Measurements from ENCODE around the gene STK40. TPM values are rescaled to one million over a fixed set of nuclear protein-coding genes. Genes with fewer than 3 reads are reported as not detected.

The STK40 gene
- total RNA-seq, 1 experiment from 2014 or later: 26.2 TPM

DNA sequence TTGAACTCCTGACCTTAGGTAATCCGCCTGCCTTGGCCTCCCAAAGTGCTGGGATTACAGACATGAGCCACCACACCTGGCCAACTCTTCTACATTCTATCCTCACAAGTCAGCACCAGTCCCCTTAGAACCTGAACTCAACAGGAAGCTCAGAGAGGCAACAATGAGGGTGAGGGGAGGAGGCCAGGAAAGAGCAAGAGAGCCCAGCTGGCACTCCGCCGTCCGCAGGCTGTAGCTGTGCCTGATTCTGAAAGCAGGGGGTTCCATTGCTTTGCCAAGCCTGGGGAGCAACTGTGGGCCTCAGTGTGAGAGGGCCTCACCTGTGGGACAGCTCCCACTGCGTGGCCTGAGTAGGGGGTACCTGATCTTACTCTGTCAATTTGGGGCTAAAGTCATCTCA is 18.7 kb downstream of the STK40 start:
- no peak overlapping the region for H4K5ac ChIP-seq (ENCODE audit: insufficient read length, low read depth, low read length)
- peaks cover 1% of the 10 kb centered on the region; the same call in 1 of the 2 replicates for H3K79me2 ChIP-seq (ENCODE audit: insufficient read depth, low read length)
- no peak overlapping the region for H3K14ac ChIP-seq (ENCODE audit: insufficient read depth, low read length)
- H3K4ac ChIP-seq (ENCODE audit: low read depth, low read length): no peak overlapping the region
- H3K27ac ChIP-seq (ENCODE audit: insufficient read length, low read depth, low read length): no peak overlapping the region
- no peak overlapping the region for H2BK12ac ChIP-seq (ENCODE audit: insufficient read length, low read depth, low read length)
- H4K91ac ChIP-seq (ENCODE audit: insufficient read length, low read depth, low read length): no peak overlapping the region
- no peaks in the 10 kb centered on the region for H3K9me3 ChIP-seq (ENCODE audit: control insufficient read depth, low read depth, low read length)
- H3K4me2 ChIP-seq (ENCODE audit: insufficient read depth, insufficient read length, low read length): no peak overlapping the region
- H3K27ac Mint-ChIP-seq: no peak overlapping the region
- H2BK5ac ChIP-seq (ENCODE audit: insufficient read length, low read length): no peak overlapping the region
- no peak overlapping the region for H3K9ac ChIP-seq (ENCODE audit: extremely low read depth, insufficient read length, low read length)
- no peaks in the 10 kb centered on the region for H3K9me3 Mint-ChIP-seq
- H3K18ac ChIP-seq (ENCODE audit: insufficient read length, low read depth, low read length): no peak overlapping the region
- no peaks in the 10 kb centered on the region for H3K23me2 ChIP-seq (ENCODE audit: insufficient read length, low read depth, low read length, poor library complexity, severe bottlenecking)
- H3K56ac ChIP-seq (ENCODE audit: insufficient read length, low read depth, low read length): no peak overlapping the region
- no peak overlapping the region for H2BK15ac ChIP-seq (ENCODE audit: low read depth, low read length)
- H3T11ph ChIP-seq (ENCODE audit: low read length): no peak overlapping the region
- no peak overlapping the region for H2AFZ ChIP-seq (ENCODE audit: low read length)
- no peak overlapping the region for H3K4me3 Mint-ChIP-seq
- no peak for DNase-seq
- H4K20me1 ChIP-seq (ENCODE audit: control insufficient read depth, insufficient read depth, insufficient read length): no peaks in the 10 kb centered on the region
- peaks cover 2% of the 10 kb centered on the region for H3K79me1 ChIP-seq (ENCODE audit: insufficient read depth, low read depth, low read length, poor library complexity, severe bottlenecking)
- TF ChIP-seq, protein P1, sequence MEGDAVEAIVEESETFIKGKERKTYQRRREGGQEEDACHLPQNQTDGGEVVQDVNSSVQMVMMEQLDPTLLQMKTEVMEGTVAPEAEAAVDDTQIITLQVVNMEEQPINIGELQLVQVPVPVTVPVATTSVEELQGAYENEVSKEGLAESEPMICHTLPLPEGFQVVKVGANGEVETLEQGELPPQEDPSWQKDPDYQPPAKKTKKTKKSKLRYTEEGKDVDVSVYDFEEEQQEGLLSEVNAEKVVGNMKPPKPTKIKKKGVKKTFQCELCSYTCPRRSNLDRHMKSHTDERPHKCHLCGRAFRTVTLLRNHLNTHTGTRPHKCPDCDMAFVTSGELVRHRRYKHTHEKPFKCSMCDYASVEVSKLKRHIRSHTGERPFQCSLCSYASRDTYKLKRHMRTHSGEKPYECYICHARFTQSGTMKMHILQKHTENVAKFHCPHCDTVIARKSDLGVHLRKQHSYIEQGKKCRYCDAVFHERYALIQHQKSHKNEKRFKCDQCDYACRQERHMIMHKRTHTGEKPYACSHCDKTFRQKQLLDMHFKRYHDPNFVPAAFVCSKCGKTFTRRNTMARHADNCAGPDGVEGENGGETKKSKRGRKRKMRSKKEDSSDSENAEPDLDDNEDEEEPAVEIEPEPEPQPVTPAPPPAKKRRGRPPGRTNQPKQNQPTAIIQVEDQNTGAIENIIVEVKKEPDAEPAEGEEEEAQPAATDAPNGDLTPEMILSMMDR (conservative IDR thresholded peaks at IDR 0.05): no peak
- H3K36me3 Mint-ChIP-seq (ENCODE audit: insufficient read depth in 1 of 3, low read depth in 3 of 3): peaks cover 0 to 18% (median 5%) of the 10 kb centered on the region in 3 experiments
- no peak overlapping the region for H2BK20ac ChIP-seq (ENCODE audit: low read depth, low read length, poor library complexity, severe bottlenecking)
- no CpG with 5 or more reads among the region's 5 CpGs for WGBS (ENCODE audit: extremely low coverage, insufficient read length, low lambda C conversion rate)
- H3K27me3 Mint-ChIP-seq (ENCODE audit: low read depth): no peaks in the 10 kb centered on the region
- no peak overlapping the region for H4K8ac ChIP-seq (replicated peaks; ENCODE audit: insufficient read length, low read depth, low read length)
- no peaks in the 10 kb centered on the region for H3K27me3 ChIP-seq (ENCODE audit: insufficient read depth, low read length)
- peaks cover 22 to 23% of the 10 kb centered on the region in 2 experiments for H3K4me1 Mint-ChIP-seq
- peaks cover 3% of the 10 kb centered on the region; the same call in 1 of the 2 replicates for H3K4me1 ChIP-seq (ENCODE audit: insufficient read depth, low read length)
- H2BK120ac ChIP-seq (ENCODE audit: low read depth, low read length, poor library complexity, severe bottlenecking): no peak overlapping the region
- no peak overlapping the region for H2AK5ac ChIP-seq (ENCODE audit: insufficient read length, low read length)
- no peak overlapping the region for H3K23ac ChIP-seq (ENCODE audit: insufficient read length, low read depth, low read length)

All from H9 (cell line).